HTERT RPE-1 (cell line): ENCODE measurements around the gene BNC2.

Experiments
- in situ Hi-C: fragments of 300-500 bp; cut with MboI; formaldehyde crosslinking; loops from 4 replicates; pipeline ENCODE4 v1.14.3; 2020; ENCODE audit warnings: low sequenced_read_pairs

The BNC2 gene

DNA sequence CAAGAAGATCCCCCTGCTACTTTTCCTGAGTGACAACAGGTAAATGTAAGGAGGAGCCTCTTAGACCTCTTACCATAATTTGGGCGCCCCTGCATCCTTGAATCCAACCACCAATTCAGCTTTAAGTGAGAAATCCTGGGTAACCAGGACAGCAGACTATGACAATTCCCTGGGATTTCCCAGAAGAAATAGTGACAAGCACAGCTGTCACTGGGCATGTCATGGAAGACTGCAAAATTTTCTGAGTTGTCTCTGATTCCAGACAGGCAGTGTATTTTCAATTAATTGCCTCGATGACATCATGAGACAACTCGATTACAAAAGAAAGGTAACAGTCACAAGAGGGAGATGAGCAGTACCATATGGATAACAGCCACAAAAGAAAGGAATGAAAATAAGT, 256.9 kb downstream of the BNC2 start:
- in situ Hi-C loops = no loop called here

DNA sequence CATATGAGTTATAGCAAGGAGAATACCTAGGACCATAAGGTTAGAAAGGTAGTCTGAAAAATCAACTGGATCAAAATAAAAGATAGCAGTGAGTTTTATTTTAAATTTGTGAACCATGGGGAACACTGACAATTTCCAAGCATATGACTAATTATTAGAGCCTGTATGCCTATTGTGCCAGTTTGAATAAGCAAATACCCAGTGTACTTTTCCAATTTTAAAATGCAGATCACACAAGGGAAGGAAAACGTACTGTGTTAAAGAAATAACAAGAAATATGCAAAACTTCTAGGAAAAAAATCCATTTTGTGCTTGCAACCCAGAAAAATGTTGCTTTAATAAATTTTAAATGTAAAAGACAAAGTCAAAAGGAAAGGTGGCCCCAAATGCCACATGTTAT, 257.4 kb downstream of the BNC2 start:
- in situ Hi-C loops = no loop called here

- in situ Hi-C loops = no loop called here
These were observed 257.8 kb downstream of the BNC2 start for GRCh38 chr9:16612627-16613026.

DNA sequence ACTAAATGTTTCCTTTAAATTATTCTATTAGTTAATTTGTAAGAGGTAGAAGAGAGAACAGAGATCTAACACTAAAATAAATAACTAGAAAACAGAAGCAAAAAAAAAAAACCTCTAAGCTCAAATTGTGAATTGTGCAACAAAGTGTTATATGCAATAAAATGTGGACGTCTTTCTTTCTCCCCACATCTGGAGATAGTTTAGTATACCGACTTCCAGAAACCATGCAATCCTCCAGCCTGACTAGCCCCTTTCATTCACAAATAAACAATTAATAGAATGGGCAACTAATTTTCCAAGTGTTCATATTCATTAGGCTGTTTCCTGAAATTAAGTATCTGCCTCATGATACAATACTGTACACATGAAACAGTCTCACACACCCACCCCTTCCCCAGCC, 258.5 kb downstream of the BNC2 start:
- in situ Hi-C loops = no loop called here

DNA sequence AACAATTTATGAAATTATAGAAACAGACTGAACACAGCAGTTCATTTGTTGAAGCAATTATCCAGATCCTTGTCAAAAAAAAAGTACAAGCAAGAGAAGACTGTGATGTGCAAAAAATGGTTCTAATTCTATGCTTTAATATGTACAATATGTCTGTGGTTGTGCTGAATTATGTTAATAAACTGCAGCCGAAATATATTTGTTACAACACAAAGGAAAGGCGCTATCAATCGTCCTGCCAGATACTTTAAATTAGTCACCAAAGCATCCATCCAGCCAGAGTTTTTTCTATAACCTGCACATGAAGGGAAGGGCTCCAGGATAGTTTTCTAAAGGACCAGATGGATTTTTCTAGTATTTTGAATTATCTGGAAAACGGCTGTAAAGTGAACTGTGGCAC, 259.5 kb downstream of the BNC2 start:
- in situ Hi-C loops = no loop called here

DNA sequence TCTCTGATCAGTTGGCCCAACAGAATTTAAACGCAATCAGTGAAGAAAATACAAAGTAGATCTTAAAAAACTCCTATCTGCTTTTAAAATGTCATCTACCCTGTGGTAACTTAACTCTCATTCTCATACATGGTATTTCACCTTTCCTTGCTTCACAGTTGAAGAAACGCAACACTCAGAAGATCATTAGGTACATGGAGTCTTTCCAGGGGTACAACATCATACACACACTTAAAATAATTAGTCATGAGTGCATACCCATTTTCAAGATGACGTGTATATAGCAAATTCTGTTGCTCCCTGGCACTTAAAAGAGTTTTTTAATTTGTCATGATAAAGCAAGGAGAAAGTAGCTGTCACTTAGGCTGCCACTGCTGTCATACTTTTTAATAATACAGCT, 259.9 kb downstream of the BNC2 start:
- in situ Hi-C loops = no loop called here

DNA sequence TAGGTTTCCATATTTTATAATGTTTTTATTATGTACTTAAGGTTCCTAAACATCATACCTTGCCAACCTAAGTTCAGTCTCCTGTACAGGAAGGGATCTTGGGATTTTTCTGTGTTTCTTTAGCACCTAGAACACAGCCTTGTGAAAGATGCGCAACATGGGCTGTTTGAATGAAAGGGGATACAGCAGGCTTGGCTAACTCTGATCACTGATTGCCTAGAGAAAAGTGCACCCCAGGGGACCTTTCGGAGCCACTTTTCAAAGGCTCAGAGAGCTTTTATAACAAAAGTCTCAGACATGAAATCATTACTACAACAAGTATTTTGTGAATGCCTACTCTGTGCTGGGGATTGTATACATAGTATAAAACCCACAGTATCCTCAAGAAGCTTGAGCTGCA, 261.6 kb downstream of the BNC2 start:
- in situ Hi-C loops = no loop called here

GRCh38 chr9:16602494-16602893, 268.0 kb downstream of the BNC2 start:
- in situ Hi-C loops = no loop called here

DNA sequence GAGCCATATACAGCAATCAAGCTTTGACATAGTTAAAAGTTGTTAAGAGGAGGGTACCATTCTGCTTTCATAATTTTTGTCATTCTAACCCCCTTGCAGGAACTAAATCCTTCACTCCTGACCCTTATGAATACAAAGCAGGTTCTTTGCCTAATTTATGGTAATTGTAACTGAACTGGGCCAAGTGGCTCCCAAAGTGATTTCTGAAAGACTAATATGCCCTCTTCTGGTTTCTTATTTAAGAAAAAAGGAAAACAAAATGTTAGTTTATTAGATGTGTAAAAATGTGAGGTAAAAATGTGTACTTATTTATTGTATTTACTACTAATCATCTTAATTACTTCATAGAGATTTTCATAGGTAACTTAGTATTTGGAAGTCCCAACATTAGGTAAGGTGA, 268.5 kb downstream of the BNC2 start:
- in situ Hi-C loops = no loop called here

GRCh38 chr9:16598316-16598715, 272.2 kb downstream of the BNC2 start:
- in situ Hi-C loops = no loop called here

DNA sequence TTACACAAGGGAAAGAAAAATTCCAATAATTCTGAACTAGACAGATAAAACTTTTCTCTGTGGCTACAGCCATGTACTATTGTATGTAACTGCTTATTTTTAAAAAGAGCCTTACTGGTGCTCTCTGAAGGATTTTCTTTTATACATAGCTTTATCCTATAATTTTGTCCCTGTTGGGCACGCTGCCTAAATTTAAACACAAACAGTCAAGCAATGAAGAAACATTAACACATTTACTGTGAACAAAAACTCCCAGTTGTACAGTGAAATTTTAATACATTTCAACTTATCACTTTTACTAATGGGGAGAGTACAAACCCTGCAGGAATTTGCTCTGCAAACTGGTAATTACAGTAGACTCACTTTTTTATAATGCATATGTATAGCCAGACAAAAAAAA, 273.3 kb downstream of the BNC2 start:
- in situ Hi-C loops = no loop called here

DNA sequence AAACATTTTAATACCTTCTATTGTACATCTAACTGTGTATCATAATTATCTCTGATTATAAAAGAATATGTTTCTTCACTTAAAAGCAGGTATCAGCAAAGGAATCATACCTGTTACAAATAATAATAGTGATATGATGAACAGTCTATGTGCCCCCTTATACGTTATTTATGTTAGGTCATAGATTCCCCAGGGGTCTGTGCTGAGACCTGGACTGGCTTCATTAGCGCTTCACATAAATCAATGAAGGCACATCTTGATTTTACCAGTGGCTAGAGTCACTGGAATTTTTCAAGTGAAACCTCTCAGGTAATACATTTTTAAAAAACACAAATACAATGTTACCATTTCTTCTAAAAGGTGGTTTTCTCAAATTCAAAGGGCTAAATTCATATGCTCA, 275.2 kb downstream of the BNC2 start:
- in situ Hi-C loops = no loop called here

- in situ Hi-C loops = no loop called here
These were observed 275.7 kb downstream of the BNC2 start for GRCh38 chr9:16594787-16595186.

DNA sequence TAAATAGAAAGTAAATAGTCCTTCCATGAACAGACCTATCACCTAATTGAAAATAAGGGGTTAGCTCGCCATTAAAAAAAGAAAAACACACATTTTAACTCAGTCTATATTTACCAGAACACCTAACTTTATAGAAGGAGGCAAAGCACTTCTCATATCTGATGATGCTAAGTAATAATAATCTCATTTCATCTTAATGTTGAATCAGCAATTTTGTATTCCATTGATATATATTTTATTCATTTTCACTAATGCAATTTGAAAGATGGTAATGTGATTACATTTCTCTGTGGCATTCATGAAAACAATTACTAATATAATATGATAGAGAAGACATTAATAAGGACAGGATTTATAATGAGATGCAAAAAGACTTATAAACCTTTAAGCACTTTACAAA, 276.7 kb downstream of the BNC2 start:
- in situ Hi-C loops = no loop called here

DNA sequence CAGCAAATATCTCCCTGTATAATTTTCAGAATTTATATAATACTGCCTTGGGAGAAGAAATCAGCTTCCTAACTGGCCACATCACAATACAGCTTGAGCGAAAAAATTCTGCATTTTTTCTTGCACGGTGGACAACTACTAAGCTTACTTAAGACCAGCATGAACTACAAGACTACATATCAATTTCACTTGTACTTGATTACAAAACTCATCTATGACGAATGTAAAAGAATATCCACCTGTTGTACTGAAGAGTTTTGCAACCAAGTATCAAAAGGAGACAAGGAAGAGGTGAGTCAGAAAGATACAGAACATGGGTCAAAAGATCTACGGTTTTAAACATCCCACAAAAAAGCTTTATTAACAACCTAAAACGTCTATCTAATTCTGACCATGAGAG, 279.4 kb downstream of the BNC2 start:
- in situ Hi-C loops = no loop called here

- in situ Hi-C loops = no loop called here
These were observed 284.9 kb downstream of the BNC2 start for GRCh38 chr9:16585591-16585990.

- in situ Hi-C loops = no loop called here
These were observed 290.5 kb downstream of the BNC2 start for GRCh38 chr9:16579872-16580432.

DNA sequence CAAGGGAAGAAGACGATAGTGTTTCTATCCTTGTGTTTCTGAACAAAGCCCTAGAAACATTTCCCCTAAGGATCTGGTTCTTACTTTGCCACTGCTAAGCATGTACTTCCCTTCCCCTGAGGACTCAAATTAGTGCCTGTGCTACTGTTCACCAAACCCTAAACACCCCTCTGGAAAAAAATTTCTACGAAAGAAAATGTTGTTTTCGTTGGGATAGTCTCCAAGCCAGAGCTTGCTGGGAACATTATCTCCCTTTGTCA, 294.6 kb downstream of the BNC2 start:
- in situ Hi-C loops = no loop called here

DNA sequence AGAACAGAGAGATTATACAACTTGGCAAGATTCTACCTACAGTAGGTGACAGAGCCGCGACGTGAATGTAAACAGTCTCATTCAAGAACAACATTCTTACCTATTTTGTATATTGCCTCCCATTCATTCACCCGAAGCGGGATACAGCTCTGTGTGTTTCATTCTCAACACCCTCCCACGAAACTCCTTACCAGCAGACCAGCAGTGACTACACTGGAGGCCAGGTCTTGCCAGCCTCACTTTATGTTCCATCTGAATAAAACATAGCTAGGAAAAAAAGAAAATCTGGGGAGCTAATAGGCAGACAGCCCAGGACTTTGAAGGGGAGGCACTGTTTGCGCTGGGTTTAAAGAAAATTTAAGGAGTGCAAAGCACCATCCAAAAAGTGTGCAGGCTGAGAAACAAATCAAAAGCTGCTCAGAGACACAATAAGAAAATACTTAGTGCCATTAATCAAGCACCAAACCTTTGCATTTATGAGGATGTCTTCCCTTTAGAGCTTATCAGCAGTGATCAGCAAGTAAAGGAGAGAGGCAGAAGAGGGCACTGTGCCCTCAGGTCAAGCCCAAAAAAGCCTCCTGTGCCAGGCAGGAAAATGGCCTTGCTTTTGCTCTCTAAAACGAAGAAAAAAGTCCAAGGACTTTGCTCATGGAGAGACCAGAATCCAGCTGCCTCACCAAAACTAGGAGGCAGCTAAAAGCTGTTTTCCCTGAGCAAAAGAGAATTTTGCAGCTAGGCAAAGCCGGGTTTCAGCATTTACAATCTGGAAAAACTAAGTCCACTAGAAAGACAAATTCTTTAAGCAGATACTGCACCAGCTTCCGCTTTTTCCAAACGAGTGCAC, 295.1 kb downstream of the BNC2 start:
- in situ Hi-C loops = no loop called here

- in situ Hi-C loops = no loop called here
These were observed 298.3 kb downstream of the BNC2 start for GRCh38 chr9:16572005-16572734.

DNA sequence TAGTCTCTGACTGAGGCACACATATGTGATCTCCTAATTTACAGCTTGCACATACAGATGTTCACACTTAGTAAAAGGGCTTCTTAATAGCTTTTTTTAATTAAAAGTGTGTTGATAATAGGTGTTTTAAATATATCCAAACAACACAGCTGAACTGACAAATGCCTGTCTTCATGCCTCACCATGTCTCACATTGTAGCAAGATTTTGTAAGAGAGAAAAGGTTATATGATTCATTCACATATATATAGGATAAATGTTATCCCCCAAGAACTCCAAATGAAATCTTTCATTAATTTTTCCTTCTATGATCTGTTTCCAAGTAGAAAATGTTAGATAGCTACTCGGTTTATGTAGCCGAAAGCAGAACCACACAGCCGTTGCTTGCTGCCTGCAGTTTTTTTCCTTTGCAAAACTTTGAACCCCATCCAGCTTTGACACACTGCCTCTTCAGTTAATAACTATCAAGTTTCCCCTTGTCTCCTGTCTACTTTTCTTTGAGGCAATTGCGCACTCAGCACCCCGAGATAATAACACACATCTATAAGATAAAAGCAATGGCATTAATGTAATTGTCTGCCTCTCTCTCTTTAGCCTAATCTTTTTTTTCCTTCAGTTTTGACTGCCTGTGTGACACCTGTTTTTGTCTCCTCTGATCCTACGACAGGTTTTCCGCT, 299.2 kb downstream of the BNC2 start:
- in situ Hi-C loops = no loop called here

DNA sequence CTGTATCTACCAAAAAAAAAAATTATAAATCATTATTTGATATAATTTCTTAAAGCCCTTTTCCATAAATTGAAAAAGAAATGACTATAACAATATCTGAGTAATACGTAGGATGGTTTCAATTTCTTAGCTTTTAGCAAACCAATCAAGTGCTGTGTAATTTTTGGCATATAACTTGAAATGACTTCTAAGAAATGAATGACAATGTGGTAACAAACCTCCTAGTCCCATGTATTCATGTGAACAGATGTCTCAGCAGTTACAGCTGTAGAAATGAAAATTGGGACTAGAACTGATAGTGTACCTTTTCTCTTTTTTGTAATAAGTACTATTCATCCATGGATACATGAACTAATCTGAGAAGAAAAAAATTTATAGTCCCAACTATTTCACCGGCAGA, 307.0 kb downstream of the BNC2 start:
- in situ Hi-C loops = no loop called here
